Renal cortical epithelial cell (primary cell): ENCODE measurements around the gene PCDHA10. TPM values are rescaled to one million over a fixed set of nuclear protein-coding genes. Genes with fewer than 3 reads are reported as not detected.
"Not testable (repeated sequence)": the region's sequence is repeated elsewhere in the genome, so short reads cannot be mapped to it uniquely, and the experiment has no call there.

ENCODE experiments used
- DNase-seq: peaks from one replicate; pipeline ENCODE4 v3.0.0-alpha.2; 2011; ENCODE audit warnings: low read depth
- total RNA-seq: library from RNA; depleted of rRNA; stranded (reverse); fragments of >200 nt; gene quantifications from 2 replicates; pipeline ENCODE4 v1.2.3, GENCODE V29; 2014

The PCDHA10 gene
- total RNA-seq, 1 donor from 2014 or later: 12.3 TPM

DNA sequence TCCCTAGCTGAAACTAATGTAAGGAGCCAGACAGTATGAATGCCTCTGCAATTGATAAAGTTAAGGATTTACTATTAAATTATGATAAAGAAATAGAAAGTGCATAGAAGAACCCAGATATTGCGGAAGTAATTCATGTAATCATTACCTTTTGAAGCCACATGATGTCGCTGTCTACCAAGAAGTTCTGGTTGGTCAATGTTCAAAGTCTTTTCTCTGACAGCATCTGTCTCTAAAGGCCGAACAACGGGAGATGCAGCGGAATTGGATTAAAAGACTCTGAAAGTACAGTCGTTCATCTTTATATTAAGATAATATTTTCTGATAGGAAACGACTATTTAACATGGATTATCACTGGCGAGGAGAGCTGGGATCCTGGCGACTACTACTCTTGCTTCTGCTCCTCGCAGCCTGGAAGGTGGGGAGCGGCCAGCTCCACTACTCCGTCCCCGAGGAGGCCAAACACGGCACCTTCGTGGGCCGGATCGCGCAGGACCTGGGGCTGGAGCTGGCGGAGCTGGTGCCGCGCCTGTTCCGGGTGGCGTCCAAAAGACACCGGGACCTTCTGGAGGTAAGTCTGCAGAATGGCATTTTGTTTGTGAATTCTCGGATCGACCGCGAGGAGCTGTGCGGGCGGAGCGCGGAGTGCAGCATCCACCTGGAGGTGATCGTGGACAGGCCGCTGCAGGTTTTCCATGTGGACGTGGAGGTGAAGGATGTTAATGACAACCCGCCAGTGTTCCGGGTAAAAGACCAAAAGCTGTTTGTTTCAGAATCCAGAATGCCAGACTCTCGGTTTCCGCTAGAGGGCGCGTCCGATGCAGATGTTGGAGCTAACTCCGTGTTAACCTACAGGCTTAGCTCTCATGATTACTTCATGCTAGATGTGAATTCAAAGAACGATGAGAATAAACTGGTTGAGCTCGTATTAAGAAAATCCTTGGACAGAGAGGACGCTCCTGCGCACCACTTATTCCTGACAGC, 14.4 kb upstream of the PCDHA10 start, which contains the start of gene PCDHA8:
Gene PCDHA8 (plus strand): TSS at position 210 of the 985 bp plus-strand sequence. CDS start 135 bp downstream, at position 345.
- DNase-seq: no peak

DNA sequence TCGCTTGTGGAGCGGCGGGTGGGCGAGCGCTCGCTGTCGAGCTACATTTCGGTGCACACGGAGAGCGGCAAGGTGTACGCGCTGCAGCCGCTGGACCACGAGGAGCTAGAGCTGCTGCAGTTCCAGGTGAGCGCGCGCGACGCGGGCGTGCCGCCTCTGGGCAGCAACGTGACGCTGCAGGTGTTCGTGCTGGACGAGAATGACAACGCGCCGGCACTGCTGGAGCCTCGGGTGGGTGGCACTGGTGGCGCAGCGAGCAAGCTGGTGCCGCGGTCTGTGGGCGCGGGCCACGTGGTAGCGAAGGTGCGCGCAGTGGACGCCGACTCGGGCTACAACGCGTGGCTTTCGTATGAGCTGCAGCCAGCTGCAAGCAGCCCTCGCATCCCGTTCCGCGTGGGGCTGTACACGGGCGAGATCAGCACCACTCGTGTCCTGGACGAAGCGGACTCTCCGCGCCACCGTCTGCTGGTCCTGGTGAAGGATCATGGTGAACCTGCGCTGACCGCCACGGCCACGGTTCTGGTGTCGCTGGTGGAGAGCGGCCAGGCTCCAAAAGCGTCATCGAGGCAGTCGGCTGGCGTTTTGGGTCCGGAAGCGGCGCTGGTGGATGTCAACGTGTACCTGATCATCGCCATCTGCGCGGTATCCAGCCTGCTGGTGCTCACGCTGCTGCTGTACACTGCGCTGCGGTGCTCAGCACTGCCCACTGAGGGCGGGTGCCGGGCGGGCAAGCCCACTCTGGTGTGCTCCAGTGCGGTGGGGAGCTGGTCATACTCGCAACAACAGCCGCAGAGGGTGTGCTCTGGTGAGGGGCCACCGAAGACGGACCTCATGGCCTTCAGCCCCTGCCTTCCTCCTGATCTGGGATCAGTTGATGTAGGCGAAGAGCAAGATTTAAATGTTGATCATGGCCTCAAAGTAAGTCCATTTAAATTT, 12.6 kb upstream of the PCDHA10 start:
- DNase-seq: no peak

DNA sequence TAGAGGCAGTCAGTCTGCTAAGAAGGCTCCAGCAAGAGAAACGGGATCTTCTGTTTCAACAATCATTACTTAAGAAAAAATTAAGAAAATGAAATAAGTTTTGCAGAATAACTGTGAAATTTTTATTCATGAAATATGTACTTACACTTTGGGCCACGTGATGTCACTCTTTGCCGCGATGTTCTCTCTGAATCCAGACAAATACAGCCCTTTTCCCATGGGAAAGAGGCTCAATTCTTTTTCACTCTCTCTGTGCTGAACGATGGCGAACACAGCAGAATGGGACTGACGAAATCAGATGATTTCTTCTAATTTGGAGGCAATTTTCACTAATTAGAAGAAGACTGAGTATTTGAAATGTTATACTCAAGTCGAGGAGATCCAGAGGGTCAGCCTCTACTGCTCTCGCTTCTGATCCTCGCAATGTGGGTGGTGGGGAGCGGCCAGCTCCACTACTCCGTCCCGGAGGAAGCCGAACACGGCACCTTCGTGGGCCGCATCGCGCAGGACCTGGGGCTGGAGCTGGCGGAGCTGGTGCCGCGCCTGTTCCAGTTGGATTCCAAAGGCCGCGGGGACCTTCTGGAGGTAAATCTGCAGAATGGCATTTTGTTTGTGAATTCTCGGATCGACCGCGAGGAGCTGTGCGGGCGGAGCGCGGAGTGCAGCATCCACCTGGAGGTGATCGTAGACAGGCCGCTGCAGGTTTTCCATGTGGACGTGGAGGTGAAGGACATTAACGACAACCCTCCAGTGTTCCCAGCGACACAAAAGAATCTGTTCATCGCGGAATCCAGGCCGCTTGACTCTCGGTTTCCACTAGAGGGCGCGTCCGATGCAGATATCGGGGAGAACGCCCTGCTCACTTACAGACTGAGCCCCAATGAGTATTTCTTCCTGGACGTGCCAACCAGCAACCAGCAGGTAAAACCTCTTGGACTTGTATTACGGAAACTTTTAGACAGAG, 7.3 kb upstream of the PCDHA10 start, which contains the start of gene PCDHA9:
Gene PCDHA9 (plus strand): TSS at position 244 of the 964 bp plus-strand sequence. CDS start 114 bp downstream, at position 358.
- DNase-seq: not testable (repeated sequence)

DNA sequence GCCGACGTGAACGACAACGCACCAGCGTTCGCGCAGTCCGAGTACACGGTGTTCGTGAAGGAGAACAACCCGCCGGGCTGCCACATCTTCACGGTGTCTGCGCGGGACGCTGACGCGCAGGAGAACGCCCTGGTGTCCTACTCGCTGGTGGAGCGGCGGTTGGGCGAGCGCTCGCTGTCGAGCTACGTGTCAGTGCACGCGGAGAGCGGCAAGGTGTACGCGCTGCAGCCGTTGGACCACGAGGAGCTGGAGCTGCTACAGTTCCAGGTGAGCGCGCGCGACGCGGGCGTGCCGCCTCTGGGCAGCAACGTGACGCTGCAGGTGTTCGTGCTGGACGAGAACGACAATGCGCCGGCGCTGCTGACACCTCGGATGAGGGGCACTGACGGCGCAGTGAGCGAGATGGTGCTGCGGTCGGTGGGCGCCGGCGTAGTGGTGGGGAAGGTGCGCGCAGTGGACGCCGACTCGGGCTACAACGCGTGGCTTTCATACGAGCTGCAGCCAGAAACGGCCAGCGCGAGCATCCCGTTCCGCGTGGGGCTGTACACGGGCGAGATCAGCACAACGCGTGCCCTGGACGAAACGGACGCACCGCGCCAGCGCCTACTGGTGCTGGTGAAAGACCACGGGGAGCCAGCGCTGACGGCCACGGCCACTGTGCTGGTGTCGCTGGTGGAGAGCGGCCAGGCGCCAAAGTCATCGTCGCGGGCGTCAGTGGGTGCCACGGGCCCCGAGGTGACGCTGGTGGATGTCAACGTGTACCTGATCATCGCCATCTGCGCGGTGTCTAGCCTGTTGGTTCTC, 5.7 kb upstream of the PCDHA10 start:
- DNase-seq: not testable (repeated sequence)

DNA sequence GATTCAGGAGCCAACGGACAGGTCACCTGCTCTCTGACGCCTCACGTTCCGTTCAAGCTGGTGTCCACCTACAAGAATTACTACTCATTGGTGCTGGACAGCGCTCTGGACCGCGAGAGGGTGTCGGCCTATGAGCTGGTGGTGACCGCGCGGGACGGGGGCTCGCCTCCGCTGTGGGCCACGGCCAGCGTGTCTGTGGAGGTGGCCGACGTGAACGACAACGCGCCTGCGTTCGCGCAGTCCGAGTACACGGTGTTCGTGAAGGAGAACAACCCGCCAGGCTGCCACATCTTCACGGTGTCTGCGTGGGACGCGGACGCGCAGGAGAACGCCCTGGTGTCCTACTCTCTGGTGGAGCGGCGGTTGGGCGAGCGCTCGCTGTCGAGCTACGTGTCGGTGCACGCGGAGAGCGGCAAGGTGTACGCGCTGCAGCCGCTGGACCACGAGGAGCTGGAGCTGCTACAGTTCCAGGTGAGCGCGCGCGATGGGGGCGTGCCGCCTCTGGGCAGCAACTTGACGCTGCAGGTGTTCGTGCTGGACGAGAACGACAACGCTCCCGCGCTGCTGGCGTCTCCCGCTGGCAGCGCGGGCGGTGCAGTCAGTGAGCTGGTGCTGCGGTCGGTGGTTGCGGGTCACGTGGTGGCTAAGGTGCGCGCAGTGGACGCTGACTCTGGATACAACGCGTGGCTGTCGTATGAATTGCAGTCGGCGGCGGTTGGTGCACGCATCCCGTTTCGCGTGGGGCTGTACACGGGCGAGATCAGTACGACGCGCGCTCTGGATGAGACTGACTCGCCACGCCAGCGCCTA, 1.7 kb downstream of the PCDHA10 start:
- no peak for DNase-seq

DNA sequence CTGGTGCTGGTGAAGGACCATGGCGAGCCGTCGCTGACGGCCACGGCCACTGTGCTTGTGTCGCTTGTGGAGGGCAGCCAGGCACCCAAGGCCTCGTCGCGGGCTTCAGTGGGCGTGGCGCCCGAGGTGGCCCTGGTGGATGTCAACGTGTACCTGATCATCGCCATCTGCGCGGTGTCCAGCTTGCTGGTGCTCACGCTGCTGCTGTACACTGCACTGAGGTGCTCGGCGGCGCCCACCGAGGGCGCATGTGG, 2.2 kb downstream of the PCDHA10 start:
- no peak for DNase-seq

DNA sequence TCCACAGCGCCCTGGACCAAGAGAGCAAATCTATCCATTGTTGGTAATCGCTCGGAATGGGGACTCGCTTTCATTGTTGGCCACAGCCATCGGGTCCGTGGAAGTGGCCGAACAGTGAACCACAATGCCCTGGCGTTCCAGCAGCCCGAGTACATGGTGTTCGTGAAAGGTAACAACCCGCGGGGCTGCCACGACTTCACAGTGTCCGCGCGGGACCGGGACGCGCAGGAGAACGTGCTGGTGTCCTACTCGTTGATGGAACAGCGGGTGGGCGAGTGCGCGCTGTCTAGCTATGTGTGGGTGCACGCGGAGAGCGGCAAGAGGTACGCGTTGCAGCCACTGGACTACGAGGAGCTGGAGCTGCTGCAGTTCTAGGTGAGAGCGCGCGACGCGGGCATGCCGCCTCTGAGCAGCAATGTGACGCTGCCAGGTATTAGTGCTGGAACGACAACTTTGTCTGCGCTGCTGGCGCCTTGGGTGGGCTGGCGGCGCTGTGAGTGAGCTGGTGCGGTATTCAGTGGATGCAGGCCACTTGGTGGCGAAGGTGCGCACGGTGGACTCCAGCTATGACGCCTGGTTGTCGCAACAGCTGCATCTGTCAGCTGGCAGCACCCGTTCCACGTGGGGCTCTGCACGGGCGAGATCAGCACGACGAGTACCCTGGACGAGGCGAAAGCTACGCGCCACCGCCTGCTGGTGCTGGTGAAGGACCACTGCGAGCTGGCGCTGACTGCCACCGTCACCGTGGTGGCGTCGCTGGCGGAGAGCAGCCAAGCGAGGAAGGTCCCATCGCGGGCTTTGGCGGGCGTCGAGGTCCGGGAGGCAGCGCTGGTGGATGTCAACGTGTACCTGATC, 7.0 kb downstream of the PCDHA10 start:
- DNase-seq: no peak

DNA sequence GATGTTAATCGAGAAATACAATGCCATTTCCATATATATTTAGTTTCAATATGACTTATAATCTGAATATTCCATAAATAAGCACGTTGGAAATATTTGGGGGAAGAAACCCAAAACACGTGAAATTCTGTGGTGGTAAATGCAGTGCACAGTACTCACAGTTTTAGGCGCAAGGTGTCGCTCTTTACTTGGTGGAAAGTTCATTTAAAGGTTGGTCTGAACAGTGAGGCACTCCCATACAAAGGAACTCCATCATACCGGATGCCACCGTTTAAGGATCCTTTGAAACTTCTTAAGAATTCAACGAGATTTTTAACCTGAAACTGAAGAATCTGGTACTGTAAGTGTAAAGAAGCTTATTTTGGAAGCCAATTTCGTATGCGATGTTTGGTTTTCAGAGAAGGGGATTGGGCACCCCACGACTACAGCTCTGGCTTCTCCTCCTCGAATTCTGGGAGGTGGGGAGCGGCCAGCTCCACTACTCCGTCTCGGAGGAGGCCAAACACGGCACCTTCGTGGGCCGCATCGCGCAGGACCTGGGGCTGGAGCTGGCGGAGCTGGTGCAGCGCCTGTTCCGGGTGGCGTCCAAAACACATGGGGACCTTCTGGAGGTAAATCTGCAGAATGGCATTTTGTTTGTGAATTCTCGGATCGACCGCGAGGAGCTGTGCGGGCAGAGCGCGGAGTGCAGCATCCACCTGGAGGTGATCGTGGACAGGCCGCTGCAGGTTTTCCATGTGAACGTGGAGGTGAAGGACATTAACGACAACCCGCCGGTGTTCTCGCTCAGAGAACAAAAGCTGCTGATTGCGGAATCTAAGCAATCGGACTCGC, 13.2 kb downstream of the PCDHA10 start, which contains the start of gene PCDHA11:
Gene PCDHA11 (plus strand): TSS at position 237 of the 834 bp plus-strand sequence. CDS start 147 bp downstream, at position 384.
- DNase-seq: no peak

DNA sequence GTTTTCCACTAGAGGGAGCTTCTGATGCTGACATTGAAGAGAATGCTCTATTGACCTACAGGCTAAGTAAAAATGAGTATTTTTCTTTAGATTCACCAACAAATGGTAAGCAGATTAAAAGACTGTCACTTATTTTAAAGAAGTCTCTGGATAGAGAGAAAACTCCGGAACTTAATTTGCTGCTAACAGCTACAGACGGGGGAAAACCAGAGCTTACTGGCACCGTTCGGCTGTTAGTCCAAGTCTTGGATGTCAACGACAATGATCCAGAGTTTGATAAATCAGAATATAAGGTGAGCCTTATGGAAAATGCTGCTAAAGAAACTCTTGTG, 13.8 kb downstream of the PCDHA10 start:
- no peak for DNase-seq

DNA sequence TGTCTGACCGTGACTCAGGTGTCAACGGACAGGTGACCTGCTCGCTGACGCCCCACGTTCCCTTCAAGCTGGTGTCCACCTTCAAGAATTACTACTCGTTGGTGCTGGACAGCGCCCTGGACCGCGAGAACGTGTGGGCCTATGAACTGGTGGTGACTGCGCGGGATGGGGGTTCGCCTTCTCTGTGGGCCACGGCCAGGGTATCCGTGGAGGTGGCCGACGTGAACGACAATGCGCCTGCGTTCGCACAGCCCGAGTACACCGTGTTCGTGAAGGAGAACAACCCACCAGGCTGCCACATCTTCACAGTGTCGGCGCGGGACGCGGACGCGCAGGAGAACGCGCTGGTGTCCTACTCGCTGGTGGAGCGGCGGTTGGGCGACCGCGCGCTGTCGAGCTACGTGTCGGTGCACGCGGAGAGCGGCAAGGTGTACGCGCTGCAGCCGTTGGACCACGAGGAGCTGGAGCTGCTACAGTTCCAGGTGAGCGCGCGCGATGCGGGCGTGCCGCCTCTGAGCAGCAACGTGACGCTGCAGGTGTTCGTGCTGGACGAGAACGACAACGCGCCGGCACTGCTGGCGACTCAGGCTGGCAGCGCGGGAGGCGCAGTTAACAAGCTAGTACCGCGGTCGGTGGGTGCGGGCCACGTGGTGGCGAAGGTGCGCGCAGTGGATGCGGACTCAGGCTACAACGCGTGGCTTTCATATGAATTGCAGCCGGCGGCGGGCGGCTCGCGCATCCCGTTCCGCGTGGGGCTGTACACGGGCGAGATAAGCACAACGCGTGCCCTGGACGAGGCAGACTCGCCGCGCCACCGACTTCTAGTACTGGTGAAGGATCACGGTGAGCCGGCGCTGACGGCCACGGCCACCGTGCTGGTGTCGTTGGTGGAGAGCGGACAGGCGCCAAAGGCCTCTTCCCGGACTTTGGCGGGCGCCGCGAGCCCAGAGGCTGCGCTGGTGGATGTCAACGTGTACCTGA, 14.8 kb downstream of the PCDHA10 start:
- DNase-seq: no peak

DNA sequence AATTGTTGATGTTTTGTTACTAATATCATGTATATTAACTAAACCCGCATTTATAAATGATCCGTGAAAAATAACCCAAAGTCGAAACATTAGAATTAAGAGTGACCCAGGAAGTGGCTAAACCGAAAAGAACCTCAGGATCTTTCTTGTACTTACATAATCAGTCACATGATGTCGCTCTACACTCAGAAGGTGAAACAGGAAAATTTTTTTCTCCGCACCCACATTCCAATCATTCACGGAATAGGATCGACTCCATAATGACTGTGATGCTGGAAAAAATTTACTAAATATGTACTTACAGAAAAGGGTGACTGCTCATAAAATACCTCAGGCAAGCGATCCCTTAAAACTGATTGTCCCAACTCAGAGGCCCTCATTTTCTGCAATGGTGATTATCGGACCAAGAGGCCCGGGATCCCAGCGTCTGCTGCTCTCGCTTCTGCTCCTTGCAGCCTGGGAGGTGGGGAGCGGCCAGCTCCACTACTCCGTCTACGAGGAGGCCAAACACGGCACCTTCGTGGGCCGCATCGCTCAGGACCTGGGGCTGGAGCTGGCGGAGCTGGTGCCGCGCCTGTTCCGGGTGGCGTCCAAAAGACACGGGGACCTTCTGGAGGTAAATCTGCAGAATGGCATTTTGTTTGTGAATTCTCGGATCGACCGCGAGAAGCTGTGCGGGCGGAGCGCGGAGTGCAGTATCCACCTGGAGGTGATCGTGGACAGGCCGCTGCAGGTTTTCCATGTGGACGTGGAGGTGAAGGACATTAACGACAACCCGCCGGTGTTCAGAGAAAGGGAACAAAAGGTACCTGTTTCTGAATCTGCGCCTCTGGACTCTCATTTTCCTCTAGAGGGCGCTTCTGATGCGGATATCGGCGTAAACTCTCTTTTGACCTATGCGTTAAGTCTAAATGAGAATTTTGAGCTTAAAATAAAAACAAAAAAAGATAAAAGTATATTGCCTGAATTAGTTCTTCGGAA, 19.7 kb downstream of the PCDHA10 start, which contains the start of gene PCDHA12:
Gene PCDHA12 (plus strand): TSS at position 224 of the 981 bp plus-strand sequence. CDS start 165 bp downstream, at position 389.
- no peak for DNase-seq

DNA sequence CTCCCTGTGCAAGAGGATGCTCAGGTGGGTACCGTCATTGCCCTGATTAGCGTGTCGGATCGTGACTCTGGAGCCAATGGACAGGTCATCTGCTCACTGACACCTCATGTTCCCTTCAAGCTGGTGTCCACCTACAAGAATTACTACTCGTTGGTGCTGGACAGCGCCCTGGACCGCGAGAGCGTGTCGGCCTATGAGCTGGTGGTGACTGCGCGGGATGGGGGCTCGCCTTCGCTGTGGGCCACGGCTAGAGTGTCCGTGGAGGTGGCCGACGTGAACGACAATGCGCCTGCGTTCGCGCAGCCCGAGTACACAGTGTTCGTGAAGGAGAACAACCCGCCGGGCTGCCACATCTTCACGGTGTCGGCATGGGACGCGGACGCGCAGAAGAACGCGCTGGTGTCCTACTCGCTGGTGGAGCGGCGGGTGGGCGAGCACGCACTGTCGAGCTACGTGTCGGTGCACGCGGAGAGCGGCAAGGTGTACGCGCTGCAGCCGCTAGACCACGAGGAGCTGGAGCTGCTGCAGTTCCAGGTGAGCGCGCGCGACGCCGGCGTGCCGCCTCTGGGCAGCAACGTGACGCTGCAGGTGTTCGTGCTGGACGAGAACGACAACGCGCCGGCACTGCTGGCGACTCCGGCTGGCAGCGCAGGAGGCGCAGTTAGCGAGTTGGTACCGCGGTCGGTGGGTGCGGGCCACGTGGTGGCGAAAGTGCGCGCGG, 21.0 kb downstream of the PCDHA10 start:
- not testable (repeated sequence) for DNase-seq

DNA sequence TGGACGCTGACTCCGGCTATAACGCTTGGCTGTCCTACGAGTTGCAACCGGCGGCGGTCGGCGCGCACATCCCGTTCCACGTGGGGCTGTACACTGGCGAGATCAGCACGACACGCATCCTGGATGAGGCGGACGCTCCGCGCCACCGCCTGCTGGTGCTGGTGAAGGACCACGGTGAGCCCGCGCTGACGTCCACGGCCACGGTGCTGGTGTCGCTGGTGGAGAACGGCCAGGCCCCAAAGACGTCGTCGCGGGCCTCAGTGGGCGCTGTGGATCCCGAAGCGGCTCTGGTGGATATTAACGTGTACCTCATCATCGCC, 21.5 kb downstream of the PCDHA10 start:
- DNase-seq: no peak

DNA sequence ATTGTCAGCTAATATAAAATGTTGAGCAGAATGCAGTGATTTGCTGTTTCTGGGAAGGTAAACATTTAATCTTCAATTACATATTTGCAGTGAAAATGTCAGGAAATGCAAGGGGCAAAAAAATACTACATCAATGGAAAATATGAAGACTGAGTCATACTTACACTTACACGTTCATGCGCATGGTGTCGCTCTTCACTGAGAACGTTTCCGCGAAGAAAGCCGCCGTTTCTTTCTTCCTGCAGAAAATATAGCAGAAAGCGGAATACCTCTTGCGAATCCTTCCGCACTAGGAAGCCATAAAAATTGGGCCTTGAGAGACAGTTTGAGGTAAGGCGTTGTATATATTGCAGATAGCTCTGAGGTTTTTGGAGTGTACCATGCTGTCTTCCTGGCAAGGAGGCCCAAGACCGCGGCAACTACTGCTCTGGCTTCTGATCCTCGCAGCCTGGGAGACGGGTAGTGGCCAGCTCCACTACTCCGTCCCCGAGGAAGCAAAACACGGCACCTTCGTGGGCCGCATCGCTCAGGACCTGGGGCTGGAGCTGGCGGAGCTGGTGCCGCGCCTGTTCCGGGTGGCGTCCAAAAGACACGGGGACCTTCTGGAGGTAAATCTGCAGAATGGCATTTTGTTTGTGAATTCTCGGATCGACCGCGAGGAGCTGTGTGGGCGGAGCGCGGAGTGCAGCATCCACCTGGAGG, 26.3 kb downstream of the PCDHA10 start, which contains the start of gene PCDHA13:
Gene PCDHA13 (plus strand): TSS at position 236 of the 702 bp plus-strand sequence. CDS start 145 bp downstream, at position 381.
- no peak for DNase-seq
